Measurements from ENCODE around the gene CEP120.

Gene CEP120

DNA sequence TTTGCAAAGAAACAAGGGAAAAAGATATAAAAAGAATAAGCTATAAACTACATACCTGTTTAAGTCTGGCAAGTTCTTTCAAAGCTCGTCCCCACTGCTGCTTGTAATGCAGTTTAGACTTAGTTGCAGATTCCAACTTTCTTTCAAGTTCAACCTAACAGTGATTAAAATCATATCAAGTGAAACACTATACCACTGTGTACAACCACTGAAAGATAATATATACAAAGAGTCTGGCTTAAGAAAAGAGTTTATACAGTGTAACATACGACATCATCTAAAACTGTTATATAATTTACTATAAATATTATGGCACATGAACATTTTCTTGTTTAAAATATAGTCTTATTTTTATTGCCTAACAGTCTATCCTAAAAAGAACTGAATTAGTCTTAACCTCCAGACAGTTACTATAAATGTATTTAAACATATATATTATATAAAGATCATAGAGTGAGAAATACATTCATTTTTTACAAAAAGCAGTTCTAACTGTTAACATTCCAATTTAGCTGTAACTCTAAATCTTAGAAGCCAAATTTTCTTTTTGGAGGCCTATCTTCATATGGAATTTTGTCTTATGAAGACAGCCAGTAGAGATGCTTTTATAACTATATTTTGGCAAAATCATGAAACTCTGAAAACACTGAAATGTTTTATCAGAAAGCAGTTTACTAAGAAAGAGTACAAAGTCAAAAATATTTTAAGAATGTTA is 58.6 kb downstream of the CEP120 start:
- no peak for DNase-seq (ENCODE audit: low read depth)
- H3K4me3 ChIP-seq (ENCODE audit: low read length): no peak overlapping the region
- no peak for TF ChIP-seq CTCF (conservative IDR thresholded peaks at IDR 0.05; ENCODE audit: low read depth, low read length)

- H3K4me3 ChIP-seq (ENCODE audit: low read length): no peak overlapping the region
- TF ChIP-seq CTCF (conservative IDR thresholded peaks at IDR 0.05; ENCODE audit: low read depth, low read length): no peak
- DNase-seq (ENCODE audit: low read depth): no peak
These were observed 62.3 kb downstream of the CEP120 start for GRCh38 chr5:123360910-123361309.

- TF ChIP-seq CTCF (conservative IDR thresholded peaks at IDR 0.05; ENCODE audit: low read depth, low read length): no peak
- no peak overlapping the region for H3K4me3 ChIP-seq (ENCODE audit: low read length)
- DNase-seq (ENCODE audit: low read depth): no peak
These were observed 63.0 kb downstream of the CEP120 start for GRCh38 chr5:123360201-123360571.

DNA sequence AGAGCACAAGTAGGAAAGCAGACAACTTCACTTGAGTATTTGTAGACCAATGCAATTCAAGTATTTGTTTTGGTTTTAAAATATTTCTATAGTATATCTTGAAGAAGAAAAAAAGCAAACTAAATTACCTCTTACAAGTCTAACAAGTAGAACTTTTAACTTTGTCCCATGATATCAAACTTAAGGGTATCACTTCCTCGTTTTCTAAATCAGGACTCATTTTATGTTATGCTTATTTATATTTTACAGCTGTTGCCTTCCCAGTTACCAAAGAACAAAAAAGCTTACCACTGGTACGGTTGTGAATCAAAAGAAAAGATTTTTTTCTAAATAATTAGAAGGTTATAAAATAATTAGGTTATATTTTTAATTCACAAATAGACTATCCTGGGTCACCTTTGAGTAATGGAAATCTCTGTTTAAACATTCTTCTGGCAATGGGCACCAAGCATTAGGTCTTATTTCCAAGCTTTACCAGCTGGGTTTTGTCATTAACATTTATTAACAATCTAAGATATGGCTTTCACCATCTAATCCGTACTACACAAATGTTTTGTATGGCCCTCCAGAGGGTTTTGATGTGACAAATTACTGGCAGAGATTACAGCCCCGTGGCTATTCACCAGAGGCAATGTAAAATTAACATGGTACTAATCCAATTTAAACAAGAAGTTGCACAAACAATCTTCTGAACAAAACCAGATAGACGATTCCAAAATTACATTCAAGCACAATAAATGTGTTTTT is 63.6 kb downstream of the CEP120 start:
- no peak for TF ChIP-seq CTCF (conservative IDR thresholded peaks at IDR 0.05; ENCODE audit: low read depth, low read length)
- DNase-seq (ENCODE audit: low read depth): no peak
- no peak overlapping the region for H3K4me3 ChIP-seq (ENCODE audit: low read length)

- no peak overlapping the region for H3K4me3 ChIP-seq (ENCODE audit: low read length)
- DNase-seq (ENCODE audit: low read depth): no peak
- TF ChIP-seq CTCF (conservative IDR thresholded peaks at IDR 0.05; ENCODE audit: low read depth, low read length): no peak
These were observed 64.5 kb downstream of the CEP120 start for GRCh38 chr5:123358751-123359150.

DNA sequence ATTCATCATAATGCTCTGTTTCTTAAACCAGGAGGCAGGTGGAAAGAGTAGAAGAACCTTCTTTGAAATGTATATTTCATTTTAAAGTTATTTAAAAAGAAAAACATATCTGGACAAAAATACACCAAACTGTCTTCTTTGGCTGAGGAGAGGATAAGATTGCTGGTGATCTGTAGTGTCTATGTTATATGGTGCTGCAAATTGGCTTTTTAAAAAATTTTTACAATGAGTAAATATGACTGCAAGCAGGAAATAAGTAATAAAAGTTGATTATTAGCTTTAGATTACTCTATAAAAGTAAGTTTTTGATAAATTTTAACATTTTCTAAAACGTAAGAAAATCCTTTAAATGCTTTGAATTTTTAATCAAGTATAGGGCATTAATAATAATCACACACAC is 64.9 kb downstream of the CEP120 start:
- H3K4me3 ChIP-seq (ENCODE audit: low read length): no peak overlapping the region
- no peak for DNase-seq (ENCODE audit: low read depth)
- no peak for TF ChIP-seq CTCF (conservative IDR thresholded peaks at IDR 0.05; ENCODE audit: low read depth, low read length)

DNA sequence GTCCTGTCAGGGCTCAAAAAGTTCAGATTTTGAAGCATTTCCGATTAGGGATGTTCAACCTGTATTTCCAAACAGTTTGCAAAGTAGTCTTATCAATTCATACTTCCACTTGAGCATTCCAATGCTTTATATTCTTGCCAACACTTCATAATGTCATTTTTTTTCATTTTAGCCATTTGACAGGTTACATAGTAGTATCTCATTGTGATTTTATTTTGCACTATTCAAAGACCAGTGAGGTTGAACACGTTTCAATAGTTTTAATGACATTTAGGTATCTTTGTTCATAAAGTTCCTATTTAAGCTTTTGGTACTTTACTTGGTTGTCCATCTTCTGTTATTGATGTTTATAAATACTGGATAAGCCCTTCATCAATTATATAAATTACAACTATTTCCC is 71.4 kb downstream of the CEP120 start:
- H3K4me3 ChIP-seq (ENCODE audit: low read length): no peak overlapping the region
- no peak for DNase-seq (ENCODE audit: low read depth)
- TF ChIP-seq CTCF (conservative IDR thresholded peaks at IDR 0.05; ENCODE audit: low read depth, low read length): no peak

Measured in retinal pigment epithelial cell (primary cell).